HCEC 1CT (cell line): ENCODE measurements around the gene AK3.

Source experiments
- DNase-seq: peaks from one replicate; pipeline ENCODE4 v3.0.0-alpha.2; 2017

AK3 gene

DNA sequence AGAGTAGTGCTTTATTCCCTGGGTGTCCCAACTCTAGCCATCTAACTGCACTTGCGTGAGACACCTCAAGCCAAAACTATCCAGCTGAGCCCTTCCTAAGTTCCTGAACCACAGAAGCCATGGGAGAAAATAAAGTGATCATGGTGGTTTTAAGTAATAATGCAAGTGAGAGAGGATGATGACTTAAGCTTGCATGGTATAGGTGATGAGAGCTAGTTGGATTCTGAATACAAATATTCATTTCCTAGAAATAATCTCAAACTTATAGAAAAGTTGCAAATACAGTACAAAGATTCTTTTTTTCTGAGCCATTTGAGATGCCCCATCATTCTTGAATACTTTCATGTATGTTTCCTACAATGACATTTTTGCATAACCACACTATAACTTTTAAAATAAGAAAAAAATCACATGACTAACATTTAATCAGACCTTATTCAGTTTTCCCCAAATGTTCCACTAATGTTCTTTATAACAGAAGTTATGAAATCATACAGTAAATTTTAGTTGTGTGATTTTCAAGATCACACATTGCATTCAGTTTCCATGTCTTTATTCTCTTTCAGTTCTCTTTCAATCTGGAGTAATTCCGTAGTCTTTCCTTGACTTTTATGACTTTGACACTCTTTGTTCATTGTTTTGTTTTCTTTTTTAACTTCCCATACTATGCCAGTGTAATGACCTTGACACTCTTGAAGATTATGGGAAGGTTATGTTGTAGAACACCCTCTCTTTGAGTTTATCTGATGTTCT lies 5.5 kb upstream of the AK3 start:
- DNase-seq: no peak

DNA sequence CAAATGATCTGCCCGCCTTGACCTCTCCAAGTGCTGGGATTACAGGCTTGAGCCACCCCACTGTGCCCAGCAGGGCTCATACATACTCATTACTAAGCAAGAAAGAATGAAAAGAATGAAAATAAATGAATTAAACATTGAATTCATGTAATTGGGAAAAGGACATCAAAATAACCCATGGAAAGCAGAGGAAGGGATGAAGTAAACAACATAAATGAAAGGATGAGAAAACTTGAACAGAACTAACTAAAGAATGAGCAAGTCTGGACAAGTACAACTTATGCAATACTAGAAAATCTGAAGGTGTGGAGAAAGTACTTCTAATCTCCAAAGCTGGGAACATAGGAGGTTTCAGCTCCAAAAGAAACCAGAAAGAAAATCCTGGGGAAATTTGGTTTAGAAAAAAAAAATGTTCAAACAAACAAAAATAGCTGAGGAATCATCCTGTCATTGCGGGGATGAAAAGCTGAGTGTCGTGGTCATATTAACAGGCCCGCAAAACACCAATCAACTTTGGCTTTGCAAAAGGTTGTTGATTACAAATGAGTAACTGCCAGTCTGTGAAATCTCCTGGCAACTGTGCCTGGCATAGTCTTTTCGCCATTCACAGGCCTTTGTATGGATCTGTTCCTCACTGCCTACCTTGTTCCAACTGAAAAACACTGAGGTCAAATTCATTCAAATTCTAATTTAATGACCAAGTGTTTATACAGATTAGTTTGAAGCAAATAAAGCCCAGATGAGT lies 2.3 kb upstream of the AK3 start:
- DNase-seq: no peak

DNA sequence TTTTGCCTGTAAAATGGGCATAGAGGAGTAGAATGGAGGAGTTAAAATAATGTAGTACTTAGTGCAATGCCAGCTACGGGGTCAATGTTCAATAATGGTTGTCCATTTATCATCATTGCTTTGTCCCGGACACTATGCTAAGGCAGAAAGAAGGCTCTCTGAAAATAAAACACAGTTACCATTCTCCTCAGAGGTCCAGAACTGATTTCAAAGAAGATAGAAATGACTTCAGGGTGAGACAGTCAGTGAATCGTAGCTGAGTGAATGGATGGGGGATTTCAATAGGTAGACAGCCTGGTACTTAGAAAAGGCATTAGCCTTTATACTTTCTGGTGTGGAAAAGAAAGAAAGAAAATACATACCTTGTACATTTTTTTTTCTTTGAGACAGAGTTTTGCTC lies 1.2 kb upstream of the AK3 start:
- DNase-seq: no peak

DNA sequence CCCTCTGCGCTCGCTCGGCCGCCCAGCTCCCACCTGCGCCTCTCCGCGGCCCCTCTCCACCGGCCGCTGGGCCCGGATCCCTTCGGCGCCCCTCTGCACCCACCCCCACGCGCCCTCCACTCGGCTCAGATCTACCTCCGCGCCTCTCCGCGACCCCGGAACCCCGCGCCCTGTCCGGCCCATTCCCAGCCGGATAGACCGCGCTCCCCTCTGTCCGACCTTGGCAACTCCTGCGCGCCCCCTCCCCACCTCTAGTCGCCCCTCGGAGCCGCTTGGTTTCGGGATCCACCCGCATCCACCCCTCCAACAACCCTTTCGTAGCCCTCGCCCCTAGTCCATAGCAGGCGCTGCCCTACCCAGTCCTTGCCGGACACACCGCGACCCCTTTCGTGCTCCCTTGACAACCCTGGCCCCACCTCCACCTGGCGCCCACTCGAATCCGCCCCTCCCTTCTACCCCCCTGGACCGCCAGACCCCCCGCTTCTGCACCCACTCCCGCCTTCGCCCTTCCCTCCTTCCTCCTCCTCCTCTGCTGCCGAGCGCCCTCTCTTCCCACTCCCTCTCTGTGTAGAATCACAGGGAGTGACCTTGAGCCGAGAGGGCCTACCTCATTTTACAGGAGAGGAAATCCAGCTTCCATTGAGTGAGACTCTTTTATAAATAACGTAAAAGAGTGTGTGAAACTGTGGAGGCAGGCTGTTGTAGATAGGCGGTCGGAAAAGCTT lies 525 bp upstream of the AK3 start:
- DNase-seq: peak; percentile 35

DNA sequence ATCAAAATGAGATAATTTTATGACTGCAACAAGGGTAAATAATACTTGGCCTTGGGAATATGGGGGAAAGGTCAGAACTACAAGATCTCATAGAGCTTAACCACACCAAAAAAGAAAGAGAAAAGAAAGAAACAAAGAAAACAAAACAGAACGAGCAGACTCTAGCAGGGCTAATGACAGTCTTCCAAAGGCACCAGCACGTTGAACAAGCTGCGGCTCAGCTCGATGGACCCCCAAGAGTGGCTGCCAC lies 689 bp downstream of the AK3 start:
- peak; percentile 4 for DNase-seq

DNA sequence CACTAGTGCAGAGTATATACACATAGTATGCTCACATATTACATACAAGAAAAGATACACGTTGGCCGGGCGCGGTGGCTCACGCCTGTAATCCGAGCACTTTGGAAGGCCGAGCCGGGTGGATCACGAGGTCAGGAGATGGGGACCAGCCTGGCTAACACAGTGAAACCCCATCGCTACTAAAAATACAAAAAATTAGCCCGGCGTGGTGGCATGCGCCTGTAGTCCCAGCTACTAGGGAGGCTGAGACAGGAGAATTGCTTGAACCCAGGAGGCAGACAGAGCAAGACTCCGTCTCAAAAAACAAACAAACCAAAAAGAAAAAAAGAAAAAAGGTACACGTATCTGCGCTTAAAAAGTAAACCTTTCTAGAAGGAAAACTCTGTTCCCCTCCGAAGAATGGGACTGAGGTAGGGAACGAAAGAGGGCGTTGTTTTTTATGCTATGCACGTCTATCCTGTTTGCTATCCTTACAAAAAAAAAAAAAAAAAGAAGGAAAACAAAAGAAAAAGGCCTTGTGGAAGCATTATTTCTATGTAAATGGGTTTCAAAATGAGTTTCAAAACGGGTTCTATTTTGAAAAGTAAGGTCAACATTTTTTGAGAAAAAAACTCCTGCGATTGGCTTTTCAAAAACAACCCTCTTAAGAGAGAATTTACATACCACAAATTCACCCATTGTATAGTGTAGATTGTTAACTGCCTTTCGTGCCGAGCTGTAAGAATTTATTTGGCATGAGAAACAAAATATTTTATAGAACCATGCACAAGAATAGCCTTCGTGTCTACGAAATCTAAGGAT lies 1.2 kb downstream of the AK3 start:
- peak; percentile 41 for DNase-seq

DNA sequence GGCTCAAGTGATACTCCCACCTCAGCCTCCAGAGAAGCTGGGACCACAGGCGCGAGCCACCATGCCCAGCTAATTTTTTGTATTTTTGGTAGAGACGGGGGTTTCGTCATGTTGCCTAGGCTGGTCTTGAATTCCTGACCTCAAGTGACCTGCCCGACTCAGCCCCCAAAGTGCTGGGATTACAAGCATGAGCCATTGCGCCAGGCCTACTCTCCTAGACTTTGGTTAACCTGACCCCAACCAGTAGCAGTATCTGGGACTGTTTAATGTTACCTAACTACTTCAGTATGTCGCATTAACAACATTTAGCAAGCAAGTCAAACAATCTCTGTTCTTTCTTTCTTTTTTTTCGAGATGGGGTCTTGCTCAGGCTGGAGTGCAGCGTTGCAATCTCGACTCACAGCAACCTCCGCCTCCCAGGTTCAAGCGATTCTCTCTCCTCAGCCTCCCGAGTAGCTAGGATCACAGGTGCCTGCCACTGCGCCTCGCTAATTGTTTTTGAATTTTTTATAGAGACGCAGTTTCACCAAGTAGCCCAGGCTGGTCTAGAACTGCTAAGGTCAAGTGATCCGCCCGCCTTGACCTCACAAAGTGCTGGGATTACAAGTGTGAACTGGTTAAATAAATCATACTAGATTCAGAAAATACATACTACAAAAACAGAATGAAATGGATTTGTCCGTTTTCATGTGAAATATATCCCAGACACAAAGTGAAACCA lies 2.0 kb downstream of the AK3 start:
- DNase-seq: no peak

DNA sequence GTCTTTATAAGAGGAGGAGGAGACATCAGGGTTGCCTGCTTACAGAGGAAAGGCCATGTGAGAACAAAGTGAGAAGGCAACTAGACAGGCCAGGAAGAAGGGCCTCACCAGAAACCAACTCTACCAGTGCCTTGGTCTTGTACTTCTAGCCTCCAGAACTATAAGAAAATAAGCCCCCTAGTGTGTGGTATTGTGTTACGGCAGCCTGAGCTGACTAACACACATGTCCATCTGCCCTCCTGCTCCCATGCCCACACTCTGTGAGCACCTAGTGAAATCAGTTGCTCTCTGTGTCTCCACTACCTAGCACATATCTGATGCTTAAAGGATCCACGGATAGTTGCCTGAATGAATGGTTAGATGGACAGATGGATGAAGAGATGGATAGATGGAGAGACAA lies 6.9 kb downstream of the AK3 start:
- DNase-seq: no peak

DNA sequence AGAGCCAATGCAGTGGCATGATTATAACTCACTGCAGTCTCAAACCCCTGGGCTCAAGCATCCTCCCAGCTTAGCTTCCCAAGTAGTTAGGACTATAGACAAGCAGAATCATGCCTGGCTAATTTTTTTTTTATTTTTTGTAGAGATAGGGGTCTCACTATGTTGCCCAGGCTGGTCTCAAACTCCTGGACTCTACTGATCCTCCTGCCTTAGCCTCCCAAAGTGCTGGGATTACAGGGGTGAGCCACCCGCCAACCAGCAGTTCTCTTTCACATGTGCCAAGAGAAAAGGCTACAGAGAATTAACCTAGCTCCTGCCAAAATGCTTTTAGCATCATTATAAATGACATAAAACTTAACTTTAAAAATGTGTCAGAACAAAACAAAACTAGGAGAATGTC lies 8.1 kb downstream of the AK3 start:
- no peak for DNase-seq

DNA sequence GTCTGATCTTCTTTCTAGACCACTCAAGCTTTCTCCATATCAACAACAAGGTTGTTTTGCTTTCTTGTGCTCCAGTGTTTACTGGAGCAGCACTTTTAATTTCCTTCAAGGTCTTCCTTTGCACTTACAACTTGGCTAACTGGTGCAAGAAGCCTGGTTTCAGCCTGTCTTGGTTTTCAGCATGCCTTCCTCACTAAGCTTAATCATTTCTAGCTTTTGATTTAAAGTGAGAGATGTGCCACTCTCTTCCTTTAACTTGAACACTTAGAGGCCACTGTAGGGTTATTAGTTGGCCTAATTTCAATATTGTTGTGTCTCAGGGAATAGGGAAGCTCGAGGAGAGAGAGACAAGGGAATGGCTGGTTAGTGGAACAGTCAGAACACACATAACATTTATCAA lies 13.4 kb downstream of the AK3 start:
- DNase-seq: no peak

DNA sequence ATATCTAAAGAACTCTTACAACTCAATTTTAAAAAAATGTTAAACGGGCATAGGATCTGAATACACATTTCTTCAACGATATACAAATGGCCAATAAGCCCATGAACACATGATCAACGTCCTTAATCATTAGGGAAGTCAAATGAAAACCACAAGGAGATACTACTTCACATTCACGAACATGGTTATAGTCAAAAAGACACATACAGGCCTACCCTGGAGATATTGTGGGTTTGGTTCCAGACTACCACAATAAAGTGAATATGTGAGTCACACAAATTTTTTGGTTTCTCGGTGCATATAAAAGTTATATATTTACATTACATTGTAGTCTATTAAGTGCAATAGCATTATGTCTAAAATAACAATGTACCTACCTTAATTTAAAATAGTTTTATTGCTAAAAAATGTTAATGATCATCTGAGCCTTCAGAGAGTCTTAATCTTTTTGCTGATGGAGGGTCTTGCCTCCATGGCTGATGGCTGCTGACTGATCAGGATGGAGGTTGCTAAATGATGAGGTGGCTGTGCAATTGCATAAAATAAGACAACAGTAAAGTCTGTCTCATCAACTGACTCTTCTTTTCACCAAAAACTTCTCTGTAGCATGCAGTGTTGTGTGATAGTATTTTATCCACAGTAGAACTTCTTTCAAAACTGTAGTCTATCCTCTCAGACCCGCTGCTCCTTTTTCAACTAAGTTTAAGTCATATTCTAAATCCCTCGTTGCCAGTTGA lies 15.1 kb downstream of the AK3 start:
- no peak for DNase-seq

DNA sequence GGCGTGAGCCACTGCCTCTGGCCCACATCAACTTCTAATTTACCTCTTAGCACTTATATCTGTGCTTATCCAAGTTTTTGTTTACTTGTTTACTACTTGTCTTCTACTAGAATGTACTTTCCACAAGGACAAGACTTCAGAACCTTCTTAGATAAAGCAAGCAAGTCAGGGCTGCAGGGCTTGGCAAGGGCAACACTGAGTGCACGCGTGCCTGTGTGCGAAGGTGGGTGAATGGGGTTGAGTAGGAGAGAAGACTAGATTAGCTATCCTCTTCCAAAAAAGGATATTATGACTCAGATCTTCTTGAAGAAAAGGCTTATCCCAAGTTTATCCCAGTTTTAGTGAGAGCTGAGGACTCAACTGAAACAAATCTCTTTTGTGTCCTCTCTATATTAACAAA lies 19.3 kb downstream of the AK3 start:
- DNase-seq: no peak

DNA sequence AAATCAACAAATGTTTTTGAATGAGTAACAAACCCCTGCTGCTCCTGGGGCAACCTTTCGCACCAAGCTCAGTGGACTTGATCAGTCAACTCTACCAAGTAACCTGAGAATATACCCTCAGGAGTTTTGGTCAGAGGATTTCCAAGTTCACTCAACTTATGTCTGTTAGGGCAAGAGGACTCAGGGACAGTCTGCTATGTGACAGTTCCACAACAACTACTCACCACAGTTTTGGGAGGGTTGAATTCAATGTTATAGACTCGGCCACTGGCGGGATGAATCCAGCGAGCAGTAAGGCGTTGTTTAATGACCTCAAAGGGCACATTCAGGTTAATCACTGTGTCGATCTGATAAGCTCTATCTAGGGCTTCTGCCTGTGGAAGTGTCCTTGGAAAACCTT lies 22.1 kb downstream of the AK3 start:
- no peak for DNase-seq

DNA sequence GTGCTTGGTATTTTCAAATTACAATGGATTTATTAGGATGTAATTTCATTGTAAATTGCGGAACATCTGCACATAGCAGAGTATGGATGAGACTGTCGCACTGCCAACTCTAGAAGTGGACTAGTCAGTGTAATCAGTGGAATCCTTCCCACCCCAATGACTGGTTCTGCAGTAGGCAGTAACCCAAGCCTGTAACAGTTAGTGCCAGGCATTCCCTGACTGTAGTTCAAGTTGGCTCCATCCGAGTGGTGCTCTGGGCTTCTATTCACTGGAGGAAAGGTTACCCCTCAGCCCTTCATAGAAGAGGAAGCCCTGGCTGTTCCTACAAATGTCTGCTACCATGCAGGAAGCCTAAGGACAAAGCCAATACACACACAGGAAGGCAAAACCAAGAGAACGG lies 23.2 kb downstream of the AK3 start:
- no peak for DNase-seq

DNA sequence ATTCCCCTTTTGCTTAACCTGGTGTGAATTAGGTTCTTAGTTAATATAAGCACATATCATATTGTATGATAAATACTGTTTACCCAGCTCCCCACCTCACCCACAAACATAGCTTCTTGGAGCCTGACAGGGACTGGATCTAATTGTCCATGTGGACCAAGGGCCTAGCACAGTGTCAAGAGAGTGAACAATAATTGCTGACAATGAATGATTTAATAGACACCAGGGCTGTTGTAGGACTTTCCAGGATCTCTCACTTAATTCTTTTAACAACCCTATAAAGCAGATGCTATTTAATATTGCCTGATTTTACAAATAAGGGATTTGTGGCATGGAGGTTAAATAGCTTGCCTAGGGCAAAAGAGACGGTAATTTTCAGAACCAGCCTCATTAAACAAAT lies 24.8 kb downstream of the AK3 start:
- DNase-seq: no peak

DNA sequence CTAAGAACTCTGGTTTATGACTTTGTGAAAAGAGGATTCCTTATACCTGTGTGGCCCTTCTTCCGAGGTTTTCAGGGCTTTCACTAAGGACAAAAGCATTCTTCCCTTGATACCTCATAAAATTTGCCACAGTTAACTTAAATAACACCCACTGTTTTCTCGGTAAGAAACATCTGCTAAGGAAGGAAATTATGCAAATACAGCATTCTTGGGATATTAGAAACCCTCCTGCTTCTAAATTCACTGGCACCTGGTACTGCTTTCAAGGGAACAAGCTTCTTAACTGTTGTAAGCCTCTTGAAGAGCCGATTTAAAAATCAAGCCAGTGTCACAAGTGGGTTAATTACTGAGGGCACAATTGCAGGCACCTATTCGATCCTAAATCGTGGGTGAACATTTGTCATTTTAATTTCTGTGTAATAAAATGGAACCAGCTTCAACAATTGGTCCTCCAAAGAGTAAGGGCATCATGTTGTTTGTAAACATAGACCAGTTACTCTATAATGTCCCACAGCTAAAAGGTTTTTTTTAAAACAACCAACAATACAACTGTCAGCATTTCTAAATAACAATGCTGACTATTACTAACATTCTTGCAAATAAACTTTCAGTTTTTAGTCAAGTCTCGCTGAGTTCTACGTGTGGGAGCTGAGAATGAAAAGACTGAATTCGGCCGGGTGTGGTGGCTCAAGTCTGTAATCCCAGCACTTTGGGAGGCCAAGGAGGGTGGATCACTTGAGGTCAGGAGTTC lies 26.6 kb downstream of the AK3 start:
- DNase-seq: no peak

DNA sequence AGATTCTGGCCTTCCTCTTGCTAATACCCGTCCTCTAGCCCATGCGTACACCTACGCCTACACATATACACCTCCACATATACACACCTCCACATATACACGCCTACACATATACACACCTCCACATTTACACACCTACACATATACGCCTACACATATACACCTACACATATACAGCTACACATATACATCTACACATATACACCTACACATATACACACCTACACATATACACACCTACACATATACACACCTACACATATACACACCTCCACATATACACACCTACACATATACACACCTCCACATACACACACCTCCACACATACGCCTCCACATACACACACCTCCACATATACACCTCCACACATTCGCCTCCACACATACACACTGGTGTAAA lies 27.2 kb downstream of the AK3 start:
- no peak for DNase-seq

DNA sequence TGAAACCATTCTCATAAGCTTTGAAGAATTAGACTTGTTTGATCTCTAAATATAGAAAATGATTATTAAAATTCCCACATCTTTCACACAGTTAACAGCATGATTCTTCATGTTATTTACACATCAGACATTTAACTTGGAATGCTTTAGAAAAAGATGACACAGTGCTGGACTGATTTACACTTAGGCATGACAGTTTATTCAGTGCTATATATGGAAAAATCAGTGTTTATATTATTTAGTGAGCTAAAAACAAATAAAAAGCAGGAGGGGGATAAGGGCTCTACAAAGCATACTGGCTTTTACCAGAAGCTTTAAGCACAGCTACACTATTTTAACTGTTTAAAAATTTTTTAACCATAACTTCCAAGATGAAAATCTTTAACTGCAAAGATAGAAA lies 31.6 kb downstream of the AK3 start:
- no peak for DNase-seq

DNA sequence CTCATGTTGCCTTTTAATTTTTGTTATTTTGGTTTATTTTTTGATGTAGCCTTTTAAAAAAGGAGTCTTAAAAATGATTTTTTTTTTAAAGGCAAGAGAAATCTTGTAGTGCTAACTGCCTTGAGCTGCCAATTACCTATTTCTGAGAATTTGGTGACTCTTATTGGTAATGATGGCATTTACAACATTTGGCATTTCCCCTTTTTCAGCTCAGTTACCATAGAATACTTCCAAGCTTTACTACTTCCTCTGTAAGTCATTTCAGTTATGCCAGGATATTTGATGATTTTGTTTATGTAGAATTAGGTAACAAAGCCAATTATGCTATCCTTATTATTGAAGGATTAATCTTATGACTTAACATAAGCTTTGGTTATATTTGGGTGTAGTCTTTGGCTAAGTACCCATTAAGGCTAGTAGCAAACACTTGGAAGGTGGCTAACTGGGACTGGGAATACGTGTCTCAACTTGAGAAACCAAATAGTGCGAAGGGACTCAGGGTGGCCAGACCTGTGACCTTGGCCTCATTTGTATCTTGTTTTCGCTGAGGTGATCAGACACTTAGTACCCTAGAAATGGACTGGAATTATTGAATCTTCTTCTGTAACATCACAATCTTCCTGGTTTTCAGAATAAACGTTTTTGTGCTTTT lies 33.9 kb downstream of the AK3 start:
- DNase-seq: no peak

DNA sequence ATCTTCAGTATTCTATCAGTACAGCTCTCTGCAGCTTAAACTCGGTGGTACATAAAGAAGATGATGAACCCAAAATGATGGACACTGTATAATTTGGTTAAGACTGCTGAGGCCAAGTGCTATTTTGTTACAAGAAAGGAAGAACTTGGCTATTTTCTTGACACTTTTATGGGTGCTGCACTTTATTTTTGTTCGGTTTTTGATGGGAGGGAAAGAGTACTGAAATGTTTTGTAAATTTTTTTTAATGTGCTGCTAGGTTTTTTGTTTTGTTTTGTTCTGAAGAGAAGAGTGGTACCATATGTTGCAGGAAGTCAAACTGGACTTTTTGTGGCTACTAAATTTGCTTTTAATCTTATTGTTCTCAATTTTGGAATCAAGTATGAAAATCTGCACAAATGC lies 35.0 kb downstream of the AK3 start:
- DNase-seq: no peak

DNA sequence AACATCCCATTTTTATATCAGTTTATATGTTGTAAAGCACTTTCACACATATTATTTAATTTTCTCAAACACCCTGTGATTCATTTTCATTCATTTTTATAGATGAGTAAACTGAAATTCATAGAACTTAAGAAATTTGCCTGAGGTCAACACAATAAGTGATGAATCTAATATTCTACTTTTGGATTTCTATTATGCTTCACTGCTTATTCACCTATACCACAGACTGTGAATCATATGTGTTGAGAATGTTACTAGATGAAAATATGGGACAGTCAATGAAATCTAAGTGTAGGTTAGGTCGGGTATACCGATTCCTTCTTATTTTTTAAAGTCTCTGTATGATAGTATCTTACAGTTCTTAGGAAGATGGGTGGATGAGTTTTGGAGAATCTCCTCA lies 36.9 kb downstream of the AK3 start:
- DNase-seq: peak; percentile 26
